Keratinocyte (primary cell): ENCODE measurements around the gene DCDC2. TPM values are rescaled to one million over a fixed set of nuclear protein-coding genes. Genes with fewer than 3 reads are reported as not detected.

ENCODE experiments used
- DNase-seq: peaks from one replicate; pipeline ENCODE4 v3.0.0-alpha.2; 2011; ENCODE audit warnings: low read depth, missing footprints, low spot score
- FAIRE-seq: peaks from 2 replicates; lab custom pipeline; 2011; peaks lifted over from hg19 to GRCh38; lab: Jason Lieb, UNC
- H2AFZ ChIP-seq: 2 replicates; pipeline ENCODE4 v1.6.0; 2012; ENCODE audit warnings: low read length, control low read depth, inconsistent platforms; ENCODE audit not compliant: control insufficient read depth
- H3K27ac ChIP-seq: 2 replicates; pipeline ENCODE4 v1.5.1; 2011; ENCODE audit warnings: low read length; ENCODE audit not compliant: control insufficient read depth, insufficient read depth
- H3K27me3 ChIP-seq: 3 replicates; pipeline ENCODE4 v1.6.0; 2011; ENCODE audit warnings: low read length; ENCODE audit not compliant: control insufficient read depth, insufficient read depth; ENCODE audit errors: extremely low read depth
- H3K36me3 ChIP-seq, 2 experiments: 2 replicates in 1 of 2; 3 replicates in 1 of 2; pipeline ENCODE4 v1.5.1; 2011; ENCODE audit warnings: low read length in 2 of 2, mild to moderate bottlenecking in 1 of 2; ENCODE audit not compliant: control insufficient read depth in 2 of 2, insufficient read depth in 2 of 2; ENCODE audit errors: extremely low read depth in 1 of 2
- H3K4me1 ChIP-seq: 3 replicates; pipeline ENCODE4 v1.5.1; 2011; ENCODE audit warnings: low read length; ENCODE audit not compliant: control insufficient read depth, insufficient read depth; ENCODE audit errors: extremely low read depth
- H3K4me2 ChIP-seq: 3 replicates; pipeline ENCODE4 v1.6.0; 2011; ENCODE audit warnings: low read depth, low read length; ENCODE audit not compliant: control insufficient read depth, insufficient read depth; ENCODE audit errors: extremely low read depth
- H3K4me3 ChIP-seq, 3 experiments: fragments of 200-600 bp in 1 of 3; sonication (generic) in 1 of 3; 2 replicates in 2 of 3; 3 replicates in 1 of 3; pipeline ENCODE4 v1.5.1; 2011 to 2016; ENCODE audit warnings: low read length in 3 of 3, mild to moderate bottlenecking in 3 of 3, control low read depth in 2 of 3, inconsistent platforms in 1 of 3, low read depth in 1 of 3, mixed read lengths in 1 of 3, mixed run types in 1 of 3, moderate library complexity in 1 of 3; ENCODE audit not compliant: control insufficient read depth in 2 of 3, insufficient read depth in 2 of 3; ENCODE audit errors: extremely low read depth in 1 of 3
- H3K79me2 ChIP-seq: 2 replicates; pipeline ENCODE4 v1.6.0; 2012; ENCODE audit warnings: low read length; ENCODE audit not compliant: control insufficient read depth, insufficient read depth
- H3K9ac ChIP-seq: 3 replicates; pipeline ENCODE4 v1.6.0; 2011; ENCODE audit warnings: low read length; ENCODE audit not compliant: control insufficient read depth, insufficient read depth; ENCODE audit errors: extremely low read depth
- H3K9me1 ChIP-seq: 3 replicates; pipeline ENCODE4 v1.6.0; 2011; ENCODE audit warnings: low read length; ENCODE audit not compliant: control insufficient read depth, insufficient read depth; ENCODE audit errors: extremely low read depth
- H3K9me3 ChIP-seq: 2 replicates; pipeline ENCODE4 v1.5.1; 2012; ENCODE audit warnings: low read depth, low read length; ENCODE audit not compliant: control insufficient read depth
- H4K20me1 ChIP-seq: 3 replicates; pipeline ENCODE4 v1.6.0; 2011; ENCODE audit warnings: low read length; ENCODE audit not compliant: control insufficient read depth, insufficient read depth; ENCODE audit errors: extremely low read depth
- EZH2 ChIP-seq: IDR thresholded peaks from one replicate; pipeline ENCODE4 v1.6.1; 2012; ENCODE audit warnings: inconsistent platforms, mild to moderate bottlenecking, low read length, moderate library complexity
- dilution Hi-C: fragments of 300-500 bp; cut with MboI; formaldehyde crosslinking; loops from one replicate; pipeline ENCODE4 v1.7.0; 2020; ENCODE audit warnings: low sequenced_read_pairs; ENCODE audit not compliant: extremely low pct_ligation_motif_present
- polyA plus RNA-seq, 5 experiments: library from polyadenylated mRNA; depleted of rRNA in 3 of 5; stranded (reverse) in 3 of 5; stranded (forward) in 1 of 5; unstranded in 1 of 5; fragments of >200 nt; gene quantifications; 1 replicate in 1 of 5; 2 replicates in 3 of 5; 3 replicates in 1 of 5; pipeline versions ENCODE4 v1.2.1 to v1.2.3, GENCODE V29; 2011 to 2012; ENCODE audit warnings: missing spikeins in 2 of 5, low read depth in 1 of 5, low replicate concordance in 1 of 5
- TF ChIP-seq, protein P1 (sequence below), 3 experiments: IDR thresholded peaks in 1 of 3; conservative IDR thresholded peaks in 1 of 3; optimal IDR thresholded peaks in 1 of 3; 2 replicates in 2 of 3; 3 replicates in 1 of 3; pipeline versions ENCODE3 to v1.5.1; 2011; ENCODE audit warnings: low read length in 3 of 3, mild to moderate bottlenecking in 3 of 3, moderate library complexity in 2 of 3, control low read depth in 1 of 3, inconsistent platforms in 1 of 3; ENCODE audit not compliant: insufficient read depth in 2 of 3; ENCODE audit errors: extremely low read depth in 1 of 3

The DCDC2 gene
- polyA plus RNA-seq, 1 donor (not counting 4 experiments of a cell fraction or from before 2014, with no cell fraction given), result 0.10 TPM

DNA sequence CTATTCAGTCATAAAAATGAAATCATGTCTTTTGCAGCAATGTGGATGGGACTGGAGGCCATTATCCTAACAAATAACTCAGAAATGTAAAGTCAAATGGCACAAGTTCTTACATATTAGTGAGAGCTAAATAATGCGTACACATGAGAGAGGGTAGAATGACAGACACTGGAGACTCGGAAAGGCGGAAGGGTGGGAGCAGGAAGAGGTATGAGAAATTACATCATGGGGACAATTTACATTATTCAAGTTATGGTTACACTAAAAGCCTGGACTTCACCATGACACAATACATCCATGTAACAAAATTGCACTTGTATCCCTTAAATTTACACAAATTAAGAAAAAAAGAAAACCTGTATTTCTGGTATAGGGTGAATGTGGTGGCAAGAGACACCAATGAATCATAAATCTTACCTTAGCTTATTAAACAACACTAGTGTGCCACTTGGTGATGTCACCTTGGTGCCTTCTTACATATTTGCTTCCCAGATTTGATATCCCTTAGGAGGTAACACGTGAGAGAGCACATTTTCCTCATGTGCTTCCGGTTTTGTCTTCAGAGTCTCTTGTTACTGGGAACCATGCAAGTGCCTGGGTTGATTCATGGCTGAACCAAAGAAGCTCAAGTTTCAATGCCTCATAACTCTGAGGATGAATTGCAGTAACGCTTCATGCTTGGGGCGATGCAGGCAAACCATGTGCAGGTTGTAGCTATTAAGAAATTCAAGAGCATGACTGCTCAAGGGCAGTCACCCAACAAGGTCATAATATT, 84.6 kb downstream of the DCDC2 start:
- no peak for DNase-seq
- H3K9me3 ChIP-seq, result no peaks in the 10 kb centered on the region
- no peaks in the 10 kb centered on the region for H4K20me1 ChIP-seq
- no peak overlapping the region for H3K4me2 ChIP-seq
- dilution Hi-C loops, result no loop called here
- no peak overlapping the region for H3K9ac ChIP-seq
- no peak overlapping the region for H3K4me3 ChIP-seq
- H3K27ac ChIP-seq, result no peak overlapping the region
- no peak overlapping the region for H2AFZ ChIP-seq
- no peaks in the 10 kb centered on the region for H3K4me1 ChIP-seq
- no peaks in the 10 kb centered on the region for H3K27me3 ChIP-seq
- no peak for TF ChIP-seq EZH2
- TF ChIP-seq, protein P1, sequence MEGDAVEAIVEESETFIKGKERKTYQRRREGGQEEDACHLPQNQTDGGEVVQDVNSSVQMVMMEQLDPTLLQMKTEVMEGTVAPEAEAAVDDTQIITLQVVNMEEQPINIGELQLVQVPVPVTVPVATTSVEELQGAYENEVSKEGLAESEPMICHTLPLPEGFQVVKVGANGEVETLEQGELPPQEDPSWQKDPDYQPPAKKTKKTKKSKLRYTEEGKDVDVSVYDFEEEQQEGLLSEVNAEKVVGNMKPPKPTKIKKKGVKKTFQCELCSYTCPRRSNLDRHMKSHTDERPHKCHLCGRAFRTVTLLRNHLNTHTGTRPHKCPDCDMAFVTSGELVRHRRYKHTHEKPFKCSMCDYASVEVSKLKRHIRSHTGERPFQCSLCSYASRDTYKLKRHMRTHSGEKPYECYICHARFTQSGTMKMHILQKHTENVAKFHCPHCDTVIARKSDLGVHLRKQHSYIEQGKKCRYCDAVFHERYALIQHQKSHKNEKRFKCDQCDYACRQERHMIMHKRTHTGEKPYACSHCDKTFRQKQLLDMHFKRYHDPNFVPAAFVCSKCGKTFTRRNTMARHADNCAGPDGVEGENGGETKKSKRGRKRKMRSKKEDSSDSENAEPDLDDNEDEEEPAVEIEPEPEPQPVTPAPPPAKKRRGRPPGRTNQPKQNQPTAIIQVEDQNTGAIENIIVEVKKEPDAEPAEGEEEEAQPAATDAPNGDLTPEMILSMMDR (optimal IDR thresholded peaks at IDR 0.05 in 1 of 3, IDR thresholded peaks at IDR 0.05 in 1 of 3, conservative IDR thresholded peaks at IDR 0.05 in 1 of 3; ENCODE audit: extremely low read depth in 1 of 3, insufficient read depth in 2 of 3, low read length in 3 of 3), result no peak
- no peak for FAIRE-seq
- no peaks in the 10 kb centered on the region for H3K79me2 ChIP-seq
- H3K9me1 ChIP-seq, result no peaks in the 10 kb centered on the region
- H3K36me3 ChIP-seq, result no peaks in the 10 kb centered on the region

DNA sequence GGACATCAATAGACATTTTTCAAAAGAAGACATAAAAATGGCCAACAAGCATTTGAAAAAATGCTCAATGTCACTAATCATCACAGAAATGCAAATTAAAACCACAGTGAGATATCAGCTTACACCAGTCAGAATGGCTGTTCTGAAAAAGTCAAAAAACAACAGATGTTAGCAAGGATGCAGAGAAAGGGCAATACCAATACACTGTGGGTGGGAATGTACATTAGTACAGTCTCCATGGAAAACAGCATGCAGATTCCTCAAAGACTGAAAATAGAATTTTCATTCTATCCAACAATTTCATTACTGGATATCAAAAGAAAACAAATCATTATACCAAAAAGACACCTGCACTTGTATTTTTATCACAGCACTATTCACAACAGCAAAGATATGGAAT, 85.3 kb downstream of the DCDC2 start:
- no peaks in the 10 kb centered on the region for H3K36me3 ChIP-seq
- no peaks in the 10 kb centered on the region for H3K27me3 ChIP-seq
- no peaks in the 10 kb centered on the region for H3K9me1 ChIP-seq
- no peak overlapping the region for H3K9ac ChIP-seq
- DNase-seq, result no peak
- no peak overlapping the region for H3K4me3 ChIP-seq
- H3K79me2 ChIP-seq, result no peaks in the 10 kb centered on the region
- no peak overlapping the region for H3K27ac ChIP-seq
- no peaks in the 10 kb centered on the region for H3K9me3 ChIP-seq
- no peaks in the 10 kb centered on the region for H3K4me1 ChIP-seq
- FAIRE-seq, result no peak
- dilution Hi-C loops, result no loop called here
- no peak overlapping the region for H3K4me2 ChIP-seq
- H2AFZ ChIP-seq, result no peak overlapping the region
- TF ChIP-seq EZH2, result no peak
- TF ChIP-seq, protein P1 (optimal IDR thresholded peaks at IDR 0.05 in 1 of 3, IDR thresholded peaks at IDR 0.05 in 1 of 3, conservative IDR thresholded peaks at IDR 0.05 in 1 of 3; ENCODE audit: extremely low read depth in 1 of 3, insufficient read depth in 2 of 3, low read length in 3 of 3), result no peak
- no peaks in the 10 kb centered on the region for H4K20me1 ChIP-seq
